ENCODE data around the gene PEPD.

Gene PEPD

DNA sequence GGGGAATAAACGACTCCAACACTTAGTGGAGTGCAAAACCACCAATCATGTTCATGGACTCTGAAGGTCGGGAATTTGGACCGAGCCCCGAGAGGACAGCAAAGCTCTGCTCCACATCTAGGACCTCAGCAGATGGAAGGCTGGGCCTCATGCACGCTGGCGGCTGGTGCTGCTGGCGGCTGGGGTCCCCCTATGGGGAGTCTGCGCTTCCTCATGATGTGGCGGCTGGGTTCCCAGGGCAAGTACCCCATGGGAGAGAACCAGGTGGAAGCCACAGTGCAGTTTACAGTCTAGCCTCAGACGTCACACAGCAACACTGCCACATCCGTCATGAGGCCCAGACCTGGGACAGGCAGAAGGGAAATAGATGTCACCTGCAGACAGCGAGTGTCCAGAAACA, 13.2 kb downstream of the PEPD start:
- TF ChIP-seq, protein P1, sequence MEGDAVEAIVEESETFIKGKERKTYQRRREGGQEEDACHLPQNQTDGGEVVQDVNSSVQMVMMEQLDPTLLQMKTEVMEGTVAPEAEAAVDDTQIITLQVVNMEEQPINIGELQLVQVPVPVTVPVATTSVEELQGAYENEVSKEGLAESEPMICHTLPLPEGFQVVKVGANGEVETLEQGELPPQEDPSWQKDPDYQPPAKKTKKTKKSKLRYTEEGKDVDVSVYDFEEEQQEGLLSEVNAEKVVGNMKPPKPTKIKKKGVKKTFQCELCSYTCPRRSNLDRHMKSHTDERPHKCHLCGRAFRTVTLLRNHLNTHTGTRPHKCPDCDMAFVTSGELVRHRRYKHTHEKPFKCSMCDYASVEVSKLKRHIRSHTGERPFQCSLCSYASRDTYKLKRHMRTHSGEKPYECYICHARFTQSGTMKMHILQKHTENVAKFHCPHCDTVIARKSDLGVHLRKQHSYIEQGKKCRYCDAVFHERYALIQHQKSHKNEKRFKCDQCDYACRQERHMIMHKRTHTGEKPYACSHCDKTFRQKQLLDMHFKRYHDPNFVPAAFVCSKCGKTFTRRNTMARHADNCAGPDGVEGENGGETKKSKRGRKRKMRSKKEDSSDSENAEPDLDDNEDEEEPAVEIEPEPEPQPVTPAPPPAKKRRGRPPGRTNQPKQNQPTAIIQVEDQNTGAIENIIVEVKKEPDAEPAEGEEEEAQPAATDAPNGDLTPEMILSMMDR (IDR thresholded peaks at IDR 0.05), result no peak
- H3K27ac ChIP-seq, result no peak overlapping the region
- no peaks in the 10 kb centered on the region for H3K4me1 ChIP-seq (ENCODE audit: control insufficient read depth in 1 of 2, insufficient read depth in 1 of 2, low read depth in 1 of 2, low read length in 1 of 2)
- H3K27me3 ChIP-seq, result no peaks in the 10 kb centered on the region
- no peaks in the 10 kb centered on the region for H3K9me3 ChIP-seq
- no peak overlapping the region for H3K4me3 ChIP-seq (ENCODE audit: low read depth in 1 of 2, low read length in 1 of 2)
- H3K36me3 ChIP-seq, result no peaks in the 10 kb centered on the region

DNA sequence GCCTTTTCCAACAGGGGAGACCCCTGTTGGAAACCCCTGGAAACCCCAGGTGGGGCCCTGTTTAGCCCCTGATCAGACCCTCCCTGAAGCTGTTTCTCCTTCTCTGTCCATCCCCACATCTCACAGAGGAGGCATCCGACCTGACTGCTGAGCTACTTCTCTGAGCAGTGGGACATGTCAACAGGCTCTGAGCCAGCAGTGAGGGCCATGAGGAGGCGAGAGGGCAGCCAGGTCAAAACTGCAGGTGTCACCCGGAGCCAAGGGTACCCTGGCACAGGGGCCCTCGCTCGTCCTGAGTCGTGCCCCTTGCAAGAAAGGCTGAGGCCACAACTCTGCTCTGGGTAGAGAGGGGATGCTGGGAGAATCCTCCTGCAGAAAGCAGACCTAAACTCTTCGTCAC, 13.6 kb downstream of the PEPD start:
- H3K9me3 ChIP-seq, result no peaks in the 10 kb centered on the region
- no peaks in the 10 kb centered on the region for H3K36me3 ChIP-seq
- H3K27ac ChIP-seq, result no peak overlapping the region
- no peak overlapping the region for H3K4me3 ChIP-seq (ENCODE audit: low read depth in 1 of 2, low read length in 1 of 2)
- no peaks in the 10 kb centered on the region for H3K27me3 ChIP-seq
- no peaks in the 10 kb centered on the region for H3K4me1 ChIP-seq (ENCODE audit: control insufficient read depth in 1 of 2, insufficient read depth in 1 of 2, low read depth in 1 of 2, low read length in 1 of 2)
- TF ChIP-seq, protein P1 (IDR thresholded peaks at IDR 0.05), result no peak

DNA sequence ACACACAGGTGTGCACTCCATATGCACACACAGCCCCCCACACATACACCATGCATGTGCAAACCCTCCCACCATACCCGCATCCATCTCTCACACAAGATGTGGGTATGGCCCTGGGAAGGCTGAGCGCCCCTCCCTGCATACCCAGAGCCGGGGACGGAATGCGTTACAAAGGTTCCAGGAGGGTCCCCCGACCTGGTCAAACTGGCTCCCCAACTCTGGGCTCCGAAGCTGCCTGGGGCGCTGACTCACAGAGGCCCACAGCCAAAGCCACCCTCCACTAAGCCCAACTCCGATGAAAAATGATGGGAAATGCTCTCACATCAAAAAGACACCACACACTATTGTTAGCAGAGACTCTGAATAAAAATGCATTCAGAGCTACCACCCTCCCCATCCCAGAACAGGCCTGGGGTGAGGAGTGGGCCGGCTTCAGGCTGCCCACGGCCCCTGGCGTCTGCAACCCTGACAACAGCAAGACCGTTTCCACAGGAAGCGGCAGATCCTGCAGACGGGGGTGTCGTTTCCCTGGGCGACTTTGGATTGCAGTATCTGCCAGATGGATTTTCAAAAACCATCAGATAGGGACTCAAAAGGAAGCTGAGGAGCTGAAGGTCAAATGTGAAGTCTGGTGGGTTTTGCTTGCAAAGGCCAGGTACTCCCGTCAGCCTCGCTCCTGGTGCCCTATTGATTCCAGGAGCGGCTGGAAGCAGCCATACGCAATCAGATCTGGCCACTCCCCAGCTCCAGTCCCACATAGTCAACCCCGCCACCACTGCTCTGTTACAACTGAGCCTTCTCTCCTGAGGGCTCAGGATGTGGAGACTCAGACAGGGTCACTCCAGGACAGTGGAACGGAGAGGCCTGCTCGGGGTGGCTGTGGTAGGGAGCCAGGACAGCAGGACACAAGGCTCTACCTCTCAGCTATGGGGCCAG, 14.3 kb downstream of the PEPD start:
- TF ChIP-seq, protein P1 (IDR thresholded peaks at IDR 0.05), result no peak
- no peaks in the 10 kb centered on the region for H3K36me3 ChIP-seq
- no peak overlapping the region for H3K27ac ChIP-seq
- no peaks in the 10 kb centered on the region for H3K9me3 ChIP-seq
- H3K4me3 ChIP-seq (ENCODE audit: low read depth in 1 of 2, low read length in 1 of 2), result no peak overlapping the region
- no peaks in the 10 kb centered on the region for H3K27me3 ChIP-seq
- H3K4me1 ChIP-seq (ENCODE audit: control insufficient read depth in 1 of 2, insufficient read depth in 1 of 2, low read depth in 1 of 2, low read length in 1 of 2), result no peaks in the 10 kb centered on the region

DNA sequence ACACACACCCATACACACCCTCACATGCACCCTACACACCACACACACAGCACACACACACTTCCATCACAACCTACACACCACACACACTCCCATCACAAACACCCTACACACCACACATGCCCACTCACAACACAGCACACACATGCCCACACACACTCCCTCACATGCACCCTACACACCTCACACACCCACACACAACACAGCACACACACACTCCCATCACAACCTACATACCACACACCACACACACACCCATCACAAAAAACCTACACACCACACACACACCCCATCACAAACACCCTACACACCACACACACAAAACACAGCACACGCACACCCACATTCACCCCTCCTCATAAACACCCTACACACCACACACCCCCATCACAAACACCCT, 15.1 kb downstream of the PEPD start:
- H3K27ac ChIP-seq, result no peak overlapping the region
- H3K4me3 ChIP-seq (ENCODE audit: low read depth in 1 of 2, low read length in 1 of 2), result no peak overlapping the region
- no peaks in the 10 kb centered on the region for H3K36me3 ChIP-seq
- H3K27me3 ChIP-seq, result no peaks in the 10 kb centered on the region
- H3K4me1 ChIP-seq (ENCODE audit: control insufficient read depth in 1 of 2, insufficient read depth in 1 of 2, low read depth in 1 of 2, low read length in 1 of 2), result no peaks in the 10 kb centered on the region
- TF ChIP-seq, protein P1 (IDR thresholded peaks at IDR 0.05), result no peak
- H3K9me3 ChIP-seq, result no peaks in the 10 kb centered on the region

DNA sequence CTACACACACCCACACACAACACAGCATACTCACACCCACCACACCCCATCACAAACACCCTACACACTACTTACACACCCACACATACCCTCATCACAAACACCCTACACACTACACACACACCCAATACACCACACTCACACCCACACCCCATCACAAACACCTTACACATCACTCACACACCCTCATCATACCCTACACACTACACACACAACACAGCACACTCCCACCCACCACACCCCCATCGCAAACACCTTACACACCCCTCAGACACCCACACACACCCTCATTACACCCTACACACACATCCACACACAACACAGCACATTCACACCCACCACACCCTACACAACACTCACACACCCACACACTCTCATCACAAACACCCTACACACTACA, 15.8 kb downstream of the PEPD start:
- H3K27ac ChIP-seq, result no peak overlapping the region
- TF ChIP-seq, protein P1 (IDR thresholded peaks at IDR 0.05), result no peak
- no peak overlapping the region for H3K4me3 ChIP-seq (ENCODE audit: low read depth in 1 of 2, low read length in 1 of 2)
- no peaks in the 10 kb centered on the region for H3K36me3 ChIP-seq
- no peaks in the 10 kb centered on the region for H3K4me1 ChIP-seq (ENCODE audit: control insufficient read depth in 1 of 2, insufficient read depth in 1 of 2, low read depth in 1 of 2, low read length in 1 of 2)
- no peaks in the 10 kb centered on the region for H3K27me3 ChIP-seq
- H3K9me3 ChIP-seq, result no peaks in the 10 kb centered on the region
